A172 (cell line): Measurements from ENCODE around the gene TSPEAR. TPM values are rescaled to one million over a fixed set of nuclear protein-coding genes. Genes with fewer than 3 reads are reported as not detected.
"Not testable (repeated sequence)": the region's sequence is repeated elsewhere in the genome, so short reads cannot be mapped to it uniquely, and the experiment has no call there.

Source experiments
- DNase-seq: peaks from one replicate; pipeline ENCODE4 v3.0.0-alpha.2; 2015; ENCODE audit warnings: low spot score
- total RNA-seq: library from RNA; depleted of rRNA; stranded (reverse); fragments of >200 nt; shearing (Covaris generic); gene quantifications from 2 replicates; pipeline ENCODE4 v1.2.3, GENCODE V29; 2014

Gene TSPEAR
- total RNA-seq, 1 experiment from 2014 or later: not detected

GRCh38 chr21:44650973-44651675 lies 60.2 kb downstream of the TSPEAR start:
- DNase-seq: no peak

GRCh38 chr21:44650265-44650972 lies 61.0 kb downstream of the TSPEAR start:
- no peak for DNase-seq

GRCh38 chr21:44649521-44650100 lies 61.8 kb downstream of the TSPEAR start:
- DNase-seq: no peak

GRCh38 chr21:44648557-44649311 lies 62.6 kb downstream of the TSPEAR start:
- DNase-seq: no peak

- no peak for DNase-seq
Observed at GRCh38 chr21:44647222-44647552, 64.2 kb downstream of the TSPEAR start.

- DNase-seq: not testable (repeated sequence)
Observed at GRCh38 chr21:44646366-44647221, 64.8 kb downstream of the TSPEAR start, which contains the start of gene KRTAP10-11. KRTAP10-11 (plus strand) TSS chr21:44646414; CDS start chr21:44646459, 45 bp downstream.

GRCh38 chr21:44644878-44645277 lies 66.5 kb downstream of the TSPEAR start:
- DNase-seq: no peak

- no peak for DNase-seq
Observed at GRCh38 chr21:44643741-44644310, 67.5 kb downstream of the TSPEAR start.

- no peak for DNase-seq
Observed at GRCh38 chr21:44640761-44641160, 70.6 kb downstream of the TSPEAR start.

- no peak for DNase-seq
Observed at GRCh38 chr21:44639331-44639655, 72.1 kb downstream of the TSPEAR start.

GRCh38 chr21:44638506-44639330 lies 72.7 kb downstream of the TSPEAR start:
- not testable (repeated sequence) for DNase-seq

- not testable (repeated sequence) for DNase-seq
Observed at GRCh38 chr21:44637851-44638348, 73.5 kb downstream of the TSPEAR start.

GRCh38 chr21:44637018-44637850 lies 74.1 kb downstream of the TSPEAR start, which contains the start of gene KRTAP10-10:
KRTAP10-10 (plus strand) TSS chr21:44637356; CDS start chr21:44637418, 62 bp downstream.
- no peak for DNase-seq

GRCh38 chr21:44636209-44637017 lies 75.0 kb downstream of the TSPEAR start:
- DNase-seq: no peak

- DNase-seq: no peak
Observed at GRCh38 chr21:44632067-44632466, 79.3 kb downstream of the TSPEAR start.

- no peak for DNase-seq
Observed at GRCh38 chr21:44630440-44630839, 80.9 kb downstream of the TSPEAR start.

GRCh38 chr21:44628707-44629391 lies 82.5 kb downstream of the TSPEAR start:
- DNase-seq: no peak
